Ishikawa (cell line): ENCODE results near the gene SDR42E1.

ENCODE experiments used
- EP300 ChIP-seq: IDR thresholded peaks from 2 replicates; pipeline ENCODE4 v1.6.1; 2012; ENCODE audit warnings: borderline replicate concordance
- YY1 ChIP-seq: IDR thresholded peaks from 2 replicates; pipeline ENCODE4 v1.6.1; 2012; ENCODE audit warnings: low read depth
- ZBTB7A ChIP-seq: IDR thresholded peaks from 2 replicates; pipeline ENCODE4 v1.6.1; 2012; ENCODE audit warnings: low read depth
- TF ChIP-seq, protein P1 (sequence below): IDR thresholded peaks from 2 replicates; pipeline ENCODE4 v1.6.1; 2012

DNA sequence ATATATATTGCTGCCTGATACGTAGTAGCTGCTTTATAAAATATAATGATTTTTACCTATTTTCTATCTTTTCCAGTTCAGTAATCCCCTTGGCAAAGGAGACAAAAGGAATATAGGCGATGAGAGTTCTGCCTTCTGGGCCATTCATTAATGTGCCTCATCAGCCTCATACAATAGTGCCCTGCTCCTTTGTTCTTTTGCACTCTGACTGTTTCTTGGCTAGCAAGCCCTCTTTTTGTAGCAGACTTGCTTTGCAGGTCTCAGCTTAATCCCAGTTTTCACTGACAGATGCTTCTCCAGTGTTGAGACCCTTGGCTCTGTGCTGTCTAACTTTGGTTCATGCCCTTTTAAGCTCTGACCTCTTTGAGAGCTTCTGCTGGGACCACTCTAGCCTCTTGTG is 34.2 kb upstream of the SDR42E1 start:
- TF ChIP-seq, protein P1, sequence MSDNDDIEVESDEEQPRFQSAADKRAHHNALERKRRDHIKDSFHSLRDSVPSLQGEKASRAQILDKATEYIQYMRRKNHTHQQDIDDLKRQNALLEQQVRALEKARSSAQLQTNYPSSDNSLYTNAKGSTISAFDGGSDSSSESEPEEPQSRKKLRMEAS = no peak
- TF ChIP-seq EP300 = no peak
- no peak for TF ChIP-seq YY1
- no peak for TF ChIP-seq ZBTB7A
